Left lung (tissue), 10 donors: Measurements from ENCODE around the gene ITGA2. TPM values are rescaled to one million over a fixed set of nuclear protein-coding genes. Genes with fewer than 3 reads are reported as not detected.
"Not testable (repeated sequence)": the region's sequence is repeated elsewhere in the genome, so short reads cannot be mapped to it uniquely, and the experiment has no call there.

Experiments used
- ATAC-seq: fragments of 200-7000 bp; cut with Tn5 transposase; one replicate; pipeline ENCODE4 v1.9.1; 2020; ENCODE audit warnings: moderate library complexity
- DNase-seq, 4 donors: peaks; one replicate each; pipeline ENCODE4 v3.0.0-alpha.2; 2013 to 2020
- H3K27ac ChIP-seq, 2 donors: fragments of 200-600 bp; sonication (generic) in 1 of 2; one replicate each; pipeline versions ENCODE4 v1.5.0 to v1.8.0; 2020 to 2021
- H3K27me3 ChIP-seq, 2 donors: fragments of 200-600 bp; sonication (generic) in 1 of 2; one replicate each; pipeline versions ENCODE4 v1.5.0 to v1.8.0; 2020 to 2021
- H3K36me3 ChIP-seq, 2 donors: fragments of 200-600 bp; sonication (generic) in 1 of 2; one replicate each; pipeline versions ENCODE4 v1.5.0 to v1.8.0; 2020 to 2021
- H3K4me1 ChIP-seq, 2 donors: fragments of 200-600 bp; one replicate each; pipeline ENCODE4 v1.8.0; 2021
- H3K4me3 ChIP-seq, 2 donors: fragments of 200-600 bp; sonication (generic) in 1 of 2; one replicate each; pipeline versions ENCODE4 v1.5.0 to v1.8.0; 2020 to 2021; ENCODE audit warnings: mild to moderate bottlenecking in 1 of 2
- H3K9me3 ChIP-seq, 2 donors: fragments of 200-600 bp; sonication (generic) in 1 of 2; one replicate each; pipeline versions ENCODE4 v1.5.0 to v1.8.0; 2020 to 2021
- CTCF ChIP-seq, 2 donors: fragments of 200-600 bp; sonication (generic) in 1 of 2; IDR thresholded peaks; one replicate each; pipeline versions ENCODE4 v1.5.0 to v1.8.0; 2021; ENCODE audit warnings: antibody characterized with exemption in 2 of 2
- intact Hi-C, 2 donors: fragments of 100-400 bp; cut with DNase I; formaldehyde crosslinking; loops; one replicate each; pipeline versions ENCODE4 v1.11.2 to v1.14.2; 2022
- polyA plus RNA-seq, 6 donors: library from polyadenylated mRNA; unstranded; fragments of 120-200 nt; gene quantifications; one replicate each; pipeline ENCODE4 v1.2.1, GENCODE V29; 2013; ENCODE audit not compliant: insufficient read length in 6 of 6
- total RNA-seq, 2 donors: library from RNA; stranded (reverse); fragmentation: NEBNext Ultra II Directional; extraction: Animal tissue kit (Norgen Biotek cat#: 25700); gene quantifications; one replicate each; pipeline ENCODE4 v1.2.1, GENCODE V29; 2021
- donor health status: DM: no; HTN: yes; CAD: no.
- donor health status: DM: no; HTN: no; CAD: no.

The ITGA2 gene
- total and polyA plus RNA-seq, 8 donors = 32.4 to 63.0 (median 48.3) TPM

- intact Hi-C loops = no loop called here
- ATAC-seq (peak; percentile 99), DNase-seq (peak; percentile 90 to 98 (median 94))
- H3K4me1 ChIP-seq = peaks cover 0 to 27% of the 10 kb centered on the region in 2 donors
- H3K27ac ChIP-seq = peak within 1 kb of the TSS; percentile 77 to 81
- no peaks in the 10 kb centered on the region for H3K27me3 ChIP-seq
- H3K36me3 ChIP-seq = no peaks in the 10 kb centered on the region
- TF ChIP-seq CTCF (IDR thresholded peaks at IDR 0.05) = no peak
- peaks cover 0 to 4% of the 10 kb centered on the region in 2 donors for H3K9me3 ChIP-seq
- peak within 1 kb of the TSS; percentile 63 to 75 for H3K4me3 ChIP-seq
Measured at GRCh38 chr5:53109443-53110127, 120.4 kb downstream of the ITGA2 start, which contains the start of gene MOCS2. Gene MOCS2, minus strand, starts transcription at chr5:53109757. Its CDS starts 2,583 bp downstream, at chr5:53107174.

GRCh38 chr5:53110156-53110555 lies 121.0 kb downstream of the ITGA2 start:
- intact Hi-C loops = no loop called here
- Histone ChIP-seq H3K27ac (peak overlapping the region; percentile 77 to 81), H3K4me3 (peak overlapping the region; percentile 63 to 75), H3K9me3 (peaks cover 0 to 4% of the 10 kb centered on the region in 2 donors), H3K27me3 (no peaks in the 10 kb centered on the region), H3K36me3 (no peaks in the 10 kb centered on the region), H3K4me1 (peaks cover 0 to 27% of the 10 kb centered on the region in 2 donors)
- no peak for DNase-seq
- ATAC-seq = peak; percentile 6
- no peak for TF ChIP-seq CTCF (IDR thresholded peaks at IDR 0.05)

GRCh38 chr5:53111139-53111538 lies 122.0 kb downstream of the ITGA2 start:
- intact Hi-C loops = no loop called here
- H3K4me1 ChIP-seq = peaks cover 0 to 27% of the 10 kb centered on the region in 2 donors
- H3K36me3 ChIP-seq = no peaks in the 10 kb centered on the region
- H3K27me3 ChIP-seq = no peaks in the 10 kb centered on the region
- ATAC-seq (no peak), DNase-seq (no peak)
- H3K4me3 ChIP-seq = no peak overlapping the region
- peaks cover 0 to 4% of the 10 kb centered on the region in 2 donors for H3K9me3 ChIP-seq
- TF ChIP-seq CTCF (IDR thresholded peaks at IDR 0.05) = no peak
- H3K27ac ChIP-seq = no peak overlapping the region

- DNase-seq, intact Hi-C loops, H3K9me3 ChIP-seq, H3K27me3 ChIP-seq, ATAC-seq, H3K27ac ChIP-seq, H3K36me3 ChIP-seq, H3K4me3 ChIP-seq: not testable (repeated sequence)
- peaks cover 0 to 27% of the 10 kb centered on the region in 2 donors for H3K4me1 ChIP-seq
Measured at GRCh38 chr5:53112307-53112706, 123.2 kb downstream of the ITGA2 start.

DNA sequence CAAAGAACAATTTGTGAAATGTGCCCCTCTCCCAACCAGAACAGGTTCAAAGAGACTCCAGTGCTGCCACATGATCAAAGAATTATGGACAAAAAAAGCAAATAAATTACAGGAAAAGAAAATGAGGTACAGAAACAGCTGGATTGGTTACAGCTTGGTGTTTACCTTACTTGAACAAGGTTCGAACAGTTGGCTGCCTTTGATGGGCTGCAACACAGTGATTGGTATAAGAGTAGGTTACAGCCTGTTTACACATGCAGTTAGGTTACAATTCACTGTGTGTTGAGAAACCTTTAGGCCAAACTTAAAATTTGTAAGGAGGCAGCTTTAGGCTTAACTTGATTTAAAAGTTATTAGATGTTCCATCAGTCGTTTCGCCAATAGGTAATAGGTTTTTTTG lies 123.8 kb downstream of the ITGA2 start:
- no peak for DNase-seq
- no peak for TF ChIP-seq CTCF (IDR thresholded peaks at IDR 0.05)

More for the DNA sequence above, 123.8 kb downstream of the ITGA2 start:
- Histone ChIP-seq H3K27me3 (no peaks in the 10 kb centered on the region), H3K27ac (no peak overlapping the region), H3K4me3 (no peak overlapping the region), H3K36me3 (no peaks in the 10 kb centered on the region), H3K9me3 (peaks cover 0 to 4% of the 10 kb centered on the region in 2 donors), H3K4me1 (peaks cover 0 to 22% of the 10 kb centered on the region in 2 donors)
- intact Hi-C loops = no loop called here
- no peak for ATAC-seq
